ENCODE data around the gene RNF152. TPM values are rescaled to one million over a fixed set of nuclear protein-coding genes. Genes with fewer than 3 reads are reported as not detected.

RNF152 gene
- total RNA-seq, 1 experiment from 2014 or later: 0.18 TPM

DNA sequence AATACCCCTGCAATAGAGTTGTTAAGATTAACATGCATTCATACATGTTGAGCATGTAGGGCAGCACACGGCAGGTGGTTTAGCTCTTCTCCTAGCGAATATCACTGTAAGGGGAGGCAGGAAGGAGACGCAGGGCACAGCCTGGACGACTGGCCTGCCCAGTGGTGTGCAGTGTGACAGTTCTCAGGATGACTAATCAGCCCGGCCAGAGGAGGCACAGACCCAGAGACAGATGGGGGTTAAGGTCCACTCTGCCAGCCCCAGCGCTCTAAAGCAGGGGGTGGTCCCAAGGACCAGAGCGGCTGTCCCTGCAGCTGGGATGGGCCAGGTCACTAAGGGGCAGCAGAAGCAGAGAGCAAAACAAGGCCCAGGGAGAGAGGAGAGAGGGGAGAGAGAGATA, 63.7 kb downstream of the RNF152 start:
- no peak for ATAC-seq
- Histone ChIP-seq H3K4me3 (ENCODE audit: low read depth in 2 of 2, low read length in 2 of 2) (no peak overlapping the region), H3K36me3 (ENCODE audit: control insufficient read depth, insufficient read depth, low read length) (no peaks in the 10 kb centered on the region), H3K9me3 (ENCODE audit: control insufficient read depth, insufficient read depth, low read depth, low read length) (no peaks in the 10 kb centered on the region), H3K4me1 (ENCODE audit: control insufficient read depth, insufficient read depth, low read length) (no peaks in the 10 kb centered on the region), H3K27ac (ENCODE audit: low read length) (no peak overlapping the region), H3K27me3 (ENCODE audit: control insufficient read depth, insufficient read depth, low read length) (no peaks in the 10 kb centered on the region)
- BruUV-seq (replicated peaks): no TSS peak
- TF ChIP-seq, protein P1, sequence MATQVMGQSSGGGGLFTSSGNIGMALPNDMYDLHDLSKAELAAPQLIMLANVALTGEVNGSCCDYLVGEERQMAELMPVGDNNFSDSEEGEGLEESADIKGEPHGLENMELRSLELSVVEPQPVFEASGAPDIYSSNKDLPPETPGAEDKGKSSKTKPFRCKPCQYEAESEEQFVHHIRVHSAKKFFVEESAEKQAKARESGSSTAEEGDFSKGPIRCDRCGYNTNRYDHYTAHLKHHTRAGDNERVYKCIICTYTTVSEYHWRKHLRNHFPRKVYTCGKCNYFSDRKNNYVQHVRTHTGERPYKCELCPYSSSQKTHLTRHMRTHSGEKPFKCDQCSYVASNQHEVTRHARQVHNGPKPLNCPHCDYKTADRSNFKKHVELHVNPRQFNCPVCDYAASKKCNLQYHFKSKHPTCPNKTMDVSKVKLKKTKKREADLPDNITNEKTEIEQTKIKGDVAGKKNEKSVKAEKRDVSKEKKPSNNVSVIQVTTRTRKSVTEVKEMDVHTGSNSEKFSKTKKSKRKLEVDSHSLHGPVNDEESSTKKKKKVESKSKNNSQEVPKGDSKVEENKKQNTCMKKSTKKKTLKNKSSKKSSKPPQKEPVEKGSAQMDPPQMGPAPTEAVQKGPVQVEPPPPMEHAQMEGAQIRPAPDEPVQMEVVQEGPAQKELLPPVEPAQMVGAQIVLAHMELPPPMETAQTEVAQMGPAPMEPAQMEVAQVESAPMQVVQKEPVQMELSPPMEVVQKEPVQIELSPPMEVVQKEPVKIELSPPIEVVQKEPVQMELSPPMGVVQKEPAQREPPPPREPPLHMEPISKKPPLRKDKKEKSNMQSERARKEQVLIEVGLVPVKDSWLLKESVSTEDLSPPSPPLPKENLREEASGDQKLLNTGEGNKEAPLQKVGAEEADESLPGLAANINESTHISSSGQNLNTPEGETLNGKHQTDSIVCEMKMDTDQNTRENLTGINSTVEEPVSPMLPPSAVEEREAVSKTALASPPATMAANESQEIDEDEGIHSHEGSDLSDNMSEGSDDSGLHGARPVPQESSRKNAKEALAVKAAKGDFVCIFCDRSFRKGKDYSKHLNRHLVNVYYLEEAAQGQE (IDR thresholded peaks at IDR 0.05; ENCODE audit: insufficient read depth in 1 of 2, low read depth in 2 of 2, low read length in 1 of 2): no peak
- POLR2A ChIA-PET: no interaction called here
- intact Hi-C loops (cut with micrococcal nuclease; ENCODE audit: unreplicated experiment): no loop called here
- CTCF ChIA-PET: no interaction called here
- DNase-seq (ENCODE audit: low read depth, low spot score): no peak
- in situ Hi-C loops (cut with HindIII; ENCODE audit: low pct_unique_long_range_greater_than_20kb, low sequenced_read_pairs): no loop called here

DNA sequence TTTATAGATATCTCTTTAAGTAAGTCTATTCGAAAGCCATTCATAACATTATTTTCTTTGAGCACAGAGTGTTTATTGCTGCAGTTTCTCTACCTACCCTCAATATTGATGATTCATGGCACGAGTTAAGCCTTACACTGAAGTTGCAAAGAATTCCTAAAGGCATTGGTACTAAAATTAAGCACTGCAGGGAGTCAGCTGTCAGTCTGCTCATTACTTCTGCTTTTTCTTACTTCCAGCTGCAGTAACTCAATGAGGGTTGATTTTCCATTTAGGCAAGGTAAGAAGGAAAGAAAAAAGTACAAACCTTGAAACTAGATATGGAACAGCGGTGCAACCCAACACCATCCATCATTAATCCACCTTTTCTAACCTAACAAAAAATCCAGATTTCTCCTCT, 65.2 kb downstream of the RNF152 start:
- Histone ChIP-seq H3K9me3 (ENCODE audit: control insufficient read depth, insufficient read depth, low read depth, low read length) (no peaks in the 10 kb centered on the region), H3K36me3 (ENCODE audit: control insufficient read depth, insufficient read depth, low read length) (no peaks in the 10 kb centered on the region), H3K27me3 (ENCODE audit: control insufficient read depth, insufficient read depth, low read length) (no peaks in the 10 kb centered on the region), H3K27ac (ENCODE audit: low read length) (no peak overlapping the region), H3K4me3 (ENCODE audit: low read depth in 2 of 2, low read length in 2 of 2) (no peak overlapping the region), H3K4me1 (ENCODE audit: control insufficient read depth, insufficient read depth, low read length) (no peaks in the 10 kb centered on the region)
- CTCF ChIA-PET: no interaction called here
- intact Hi-C loops (cut with micrococcal nuclease; ENCODE audit: unreplicated experiment) (no loop called here), in situ Hi-C loops (cut with HindIII; ENCODE audit: low pct_unique_long_range_greater_than_20kb, low sequenced_read_pairs) (no loop called here)
- ATAC-seq: no peak
- no peak for DNase-seq (ENCODE audit: low read depth, low spot score)
- BruUV-seq (replicated peaks): no TSS peak
- POLR2A ChIA-PET: no interaction called here
- TF ChIP-seq, protein P1 (IDR thresholded peaks at IDR 0.05; ENCODE audit: insufficient read depth in 1 of 2, low read depth in 2 of 2, low read length in 1 of 2): no peak
- no peak for TF ChIP-seq SIN3A (IDR thresholded peaks at IDR 0.05; ENCODE audit: borderline replicate concordance, insufficient read depth, low read depth, low read length)
- no peak for TF ChIP-seq POLR2AphosphoS5 (IDR thresholded peaks at IDR 0.05; ENCODE audit: low read depth, low read length)
- TF ChIP-seq, protein P2, sequence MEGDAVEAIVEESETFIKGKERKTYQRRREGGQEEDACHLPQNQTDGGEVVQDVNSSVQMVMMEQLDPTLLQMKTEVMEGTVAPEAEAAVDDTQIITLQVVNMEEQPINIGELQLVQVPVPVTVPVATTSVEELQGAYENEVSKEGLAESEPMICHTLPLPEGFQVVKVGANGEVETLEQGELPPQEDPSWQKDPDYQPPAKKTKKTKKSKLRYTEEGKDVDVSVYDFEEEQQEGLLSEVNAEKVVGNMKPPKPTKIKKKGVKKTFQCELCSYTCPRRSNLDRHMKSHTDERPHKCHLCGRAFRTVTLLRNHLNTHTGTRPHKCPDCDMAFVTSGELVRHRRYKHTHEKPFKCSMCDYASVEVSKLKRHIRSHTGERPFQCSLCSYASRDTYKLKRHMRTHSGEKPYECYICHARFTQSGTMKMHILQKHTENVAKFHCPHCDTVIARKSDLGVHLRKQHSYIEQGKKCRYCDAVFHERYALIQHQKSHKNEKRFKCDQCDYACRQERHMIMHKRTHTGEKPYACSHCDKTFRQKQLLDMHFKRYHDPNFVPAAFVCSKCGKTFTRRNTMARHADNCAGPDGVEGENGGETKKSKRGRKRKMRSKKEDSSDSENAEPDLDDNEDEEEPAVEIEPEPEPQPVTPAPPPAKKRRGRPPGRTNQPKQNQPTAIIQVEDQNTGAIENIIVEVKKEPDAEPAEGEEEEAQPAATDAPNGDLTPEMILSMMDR (IDR thresholded peaks at IDR 0.05): no peak
- no peak for TF ChIP-seq TCF7L2 (IDR thresholded peaks at IDR 0.05; ENCODE audit: low read depth, low read length)

All from Panc1 (cell line).